Skeletal muscle satellite cell (primary cell): ENCODE results near the gene MRPS35.

Experiments
- H3K27me3 ChIP-seq: 2 replicates; pipeline ENCODE4 v1.7.0; 2013; ENCODE audit warnings: low read length; ENCODE audit not compliant: control insufficient read depth, insufficient read depth
- H3K36me3 ChIP-seq: 2 replicates; pipeline ENCODE4 v1.7.0; 2013; ENCODE audit warnings: mild to moderate bottlenecking, control low read depth, low read length; ENCODE audit not compliant: insufficient read depth
- H3K4me1 ChIP-seq: 2 replicates; pipeline ENCODE4 v1.7.0; 2013; ENCODE audit warnings: low read length; ENCODE audit not compliant: control insufficient read depth, insufficient read depth
- H3K4me2 ChIP-seq: 2 replicates; pipeline ENCODE4 v1.7.0; 2013; ENCODE audit warnings: mild to moderate bottlenecking, low read length
- H3K4me3 ChIP-seq: 2 replicates; pipeline ENCODE4 v1.7.0; 2013; ENCODE audit warnings: low read length
- H3K9ac ChIP-seq: 2 replicates; pipeline ENCODE4 v1.7.0; 2013; ENCODE audit warnings: mild to moderate bottlenecking, low read depth, low read length, moderate library complexity
- H3K9me3 ChIP-seq: replicated peaks from 2 replicates; pipeline ENCODE4 v1.7.0; 2013; ENCODE audit warnings: mild to moderate bottlenecking, control low read depth, low read length

MRPS35 gene

GRCh38 chr12:27747111-27747820 is 36.6 kb downstream of the MRPS35 start:
- H3K4me3 ChIP-seq = peak overlapping the region; percentile 1
- H3K27me3 ChIP-seq = no peaks in the 10 kb centered on the region
- peak overlapping the region; percentile 65 for H3K9ac ChIP-seq
- H3K36me3 ChIP-seq = peaks cover 21% of the 10 kb centered on the region
- peaks cover 28% of the 10 kb centered on the region for H3K4me1 ChIP-seq
- H3K4me2 ChIP-seq = peak overlapping the region; percentile 56
- H3K9me3 ChIP-seq = no peaks in the 10 kb centered on the region

- H3K9ac ChIP-seq = no peak overlapping the region
- no peak overlapping the region for H3K4me2 ChIP-seq
- H3K27me3 ChIP-seq = no peaks in the 10 kb centered on the region
- peaks cover 23% of the 10 kb centered on the region for H3K4me1 ChIP-seq
- no peaks in the 10 kb centered on the region for H3K9me3 ChIP-seq
- H3K36me3 ChIP-seq = peaks cover 25% of the 10 kb centered on the region
- no peak overlapping the region for H3K4me3 ChIP-seq
Observed at GRCh38 chr12:27751386-27752047, 40.9 kb downstream of the MRPS35 start.

- H3K9me3 ChIP-seq = no peaks in the 10 kb centered on the region
- H3K4me2 ChIP-seq = no peak overlapping the region
- no peaks in the 10 kb centered on the region for H3K4me1 ChIP-seq
- H3K9ac ChIP-seq = no peak overlapping the region
- peaks cover 21% of the 10 kb centered on the region for H3K36me3 ChIP-seq
- H3K4me3 ChIP-seq = no peak overlapping the region
- no peaks in the 10 kb centered on the region for H3K27me3 ChIP-seq
Observed at GRCh38 chr12:27754795-27755194, 44.2 kb downstream of the MRPS35 start.

- H3K36me3 ChIP-seq = peaks cover 18% of the 10 kb centered on the region
- no peak overlapping the region for H3K9ac ChIP-seq
- no peak overlapping the region for H3K4me2 ChIP-seq
- H3K4me3 ChIP-seq = no peak overlapping the region
- no peaks in the 10 kb centered on the region for H3K4me1 ChIP-seq
- H3K9me3 ChIP-seq = no peaks in the 10 kb centered on the region
- H3K27me3 ChIP-seq = no peaks in the 10 kb centered on the region
Observed at GRCh38 chr12:27756670-27757195, 46.1 kb downstream of the MRPS35 start.

GRCh38 chr12:27762757-27763156 is 52.1 kb downstream of the MRPS35 start:
- no peaks in the 10 kb centered on the region for H3K27me3 ChIP-seq
- no peaks in the 10 kb centered on the region for H3K9me3 ChIP-seq
- no peak overlapping the region for H3K9ac ChIP-seq
- no peak overlapping the region for H3K4me3 ChIP-seq
- no peak overlapping the region for H3K4me2 ChIP-seq
- no peaks in the 10 kb centered on the region for H3K4me1 ChIP-seq
- no peaks in the 10 kb centered on the region for H3K36me3 ChIP-seq

GRCh38 chr12:27766587-27766986 is 56.0 kb downstream of the MRPS35 start:
- Histone ChIP-seq H3K4me1 (no peaks in the 10 kb centered on the region), H3K9ac (no peak overlapping the region), H3K9me3 (no peaks in the 10 kb centered on the region), H3K36me3 (no peaks in the 10 kb centered on the region), H3K27me3 (no peaks in the 10 kb centered on the region), H3K4me2 (no peak overlapping the region), H3K4me3 (no peak overlapping the region)

GRCh38 chr12:27769142-27769673 is 58.6 kb downstream of the MRPS35 start:
- no peak overlapping the region for H3K4me3 ChIP-seq
- peaks cover 6% of the 10 kb centered on the region for H3K4me1 ChIP-seq
- no peaks in the 10 kb centered on the region for H3K9me3 ChIP-seq
- H3K36me3 ChIP-seq = no peaks in the 10 kb centered on the region
- H3K27me3 ChIP-seq = no peaks in the 10 kb centered on the region
- H3K9ac ChIP-seq = no peak overlapping the region
- no peak overlapping the region for H3K4me2 ChIP-seq

GRCh38 chr12:27771481-27772327 is 61.1 kb downstream of the MRPS35 start:
- H3K9ac ChIP-seq = no peak overlapping the region
- H3K36me3 ChIP-seq = no peaks in the 10 kb centered on the region
- no peaks in the 10 kb centered on the region for H3K27me3 ChIP-seq
- peaks cover 6% of the 10 kb centered on the region for H3K4me1 ChIP-seq
- no peak overlapping the region for H3K4me3 ChIP-seq
- H3K4me2 ChIP-seq = no peak overlapping the region
- H3K9me3 ChIP-seq = no peaks in the 10 kb centered on the region

GRCh38 chr12:27772328-27773049 is 61.9 kb downstream of the MRPS35 start:
- Histone ChIP-seq H3K9ac (no peak overlapping the region), H3K9me3 (no peaks in the 10 kb centered on the region), H3K4me2 (no peak overlapping the region), H3K4me3 (no peak overlapping the region), H3K4me1 (peaks cover 6% of the 10 kb centered on the region), H3K27me3 (no peaks in the 10 kb centered on the region), H3K36me3 (no peaks in the 10 kb centered on the region)

- Histone ChIP-seq H3K27me3 (no peaks in the 10 kb centered on the region), H3K36me3 (peaks cover 3% of the 10 kb centered on the region), H3K9ac (no peak overlapping the region), H3K4me2 (no peak overlapping the region), H3K4me3 (no peak overlapping the region), H3K4me1 (peaks cover 28% of the 10 kb centered on the region), H3K9me3 (no peaks in the 10 kb centered on the region)
Observed at GRCh38 chr12:27777141-27777540, 66.5 kb downstream of the MRPS35 start.

- H3K36me3 ChIP-seq = peaks cover 7% of the 10 kb centered on the region
- H3K4me2 ChIP-seq = no peak overlapping the region
- H3K4me1 ChIP-seq = peaks cover 27% of the 10 kb centered on the region
- H3K4me3 ChIP-seq = no peak overlapping the region
- no peaks in the 10 kb centered on the region for H3K9me3 ChIP-seq
- no peak overlapping the region for H3K9ac ChIP-seq
- no peaks in the 10 kb centered on the region for H3K27me3 ChIP-seq
Observed at GRCh38 chr12:27778206-27778605, 67.6 kb downstream of the MRPS35 start.
